Fibroblast of skin of back (primary cell): ENCODE measurements around the gene ZNF558.
"Not testable (repeated sequence)": the region's sequence is repeated elsewhere in the genome, so short reads cannot be mapped to it uniquely, and the experiment has no call there.

Source experiments
- DNase-seq: peaks from one replicate; pipeline ENCODE4 v3.0.0-alpha.2; 2013

The ZNF558 gene

GRCh38 chr19:8794823-8795222, 37.3 kb downstream of the ZNF558 start:
- no peak for DNase-seq

GRCh38 chr19:8773587-8773986, 58.5 kb downstream of the ZNF558 start:
- DNase-seq: not testable (repeated sequence)

GRCh38 chr19:8769265-8769664, 62.8 kb downstream of the ZNF558 start:
- DNase-seq: not testable (repeated sequence)

- not testable (repeated sequence) for DNase-seq
These were observed 64.8 kb downstream of the ZNF558 start for GRCh38 chr19:8767257-8767656.
